HFFc6 (cell line): ENCODE results near the gene DYNC1I1. TPM values are rescaled to one million over a fixed set of nuclear protein-coding genes. Genes with fewer than 3 reads are reported as not detected.

Experiments
- DNase-seq: peaks from one replicate; pipeline ENCODE4 v3.0.0-alpha.2; 2018
- H3K27ac Mint-ChIP-seq: 2 replicates; pipeline ENCODE4 v1.8.0; 2020; ENCODE audit warnings: mild to moderate bottlenecking, mixed read lengths
- H3K27me3 Mint-ChIP-seq: 2 replicates; pipeline ENCODE4 v1.8.0; 2021; ENCODE audit warnings: mild to moderate bottlenecking, moderate library complexity, mixed read lengths; ENCODE audit not compliant: insufficient read depth
- H3K36me3 Mint-ChIP-seq: 2 replicates; pipeline ENCODE4 v1.8.0; 2021; ENCODE audit warnings: low read depth, mixed read lengths
- H3K4me1 Mint-ChIP-seq: 2 replicates; pipeline ENCODE4 v1.8.0; 2020; ENCODE audit warnings: low read depth, mixed read lengths
- H3K4me3 Mint-ChIP-seq: 2 replicates; pipeline ENCODE4 v1.8.0; 2020; ENCODE audit warnings: mild to moderate bottlenecking, moderate library complexity, mixed read lengths
- H3K9me3 Mint-ChIP-seq: 2 replicates; pipeline ENCODE4 v1.8.0; 2020; ENCODE audit warnings: mild to moderate bottlenecking, mixed read lengths
- total RNA-seq, 6 experiments: library from RNA; stranded (reverse); fragmentation: NEBNext Ultra II Directional; extraction: Animal tissue kit (Norgen Biotek cat#: 25700); gene quantifications; 2 replicates in 1 of 6; 3 replicates in 5 of 6; pipeline ENCODE4 v1.2.3, GENCODE V29; 2021
- TF ChIP-seq, protein P1 (sequence below): fragments of 200-600 bp; sonication (generic); IDR thresholded peaks from 2 replicates; pipeline ENCODE4 v1.5.0; 2021; ENCODE audit warnings: antibody characterized with exemption, mild to moderate bottlenecking

Gene DYNC1I1
- total RNA-seq, 6 experiments from 2014 or later: 0.08 to 0.34 (median 0.14) TPM; not detected in 1

DNA sequence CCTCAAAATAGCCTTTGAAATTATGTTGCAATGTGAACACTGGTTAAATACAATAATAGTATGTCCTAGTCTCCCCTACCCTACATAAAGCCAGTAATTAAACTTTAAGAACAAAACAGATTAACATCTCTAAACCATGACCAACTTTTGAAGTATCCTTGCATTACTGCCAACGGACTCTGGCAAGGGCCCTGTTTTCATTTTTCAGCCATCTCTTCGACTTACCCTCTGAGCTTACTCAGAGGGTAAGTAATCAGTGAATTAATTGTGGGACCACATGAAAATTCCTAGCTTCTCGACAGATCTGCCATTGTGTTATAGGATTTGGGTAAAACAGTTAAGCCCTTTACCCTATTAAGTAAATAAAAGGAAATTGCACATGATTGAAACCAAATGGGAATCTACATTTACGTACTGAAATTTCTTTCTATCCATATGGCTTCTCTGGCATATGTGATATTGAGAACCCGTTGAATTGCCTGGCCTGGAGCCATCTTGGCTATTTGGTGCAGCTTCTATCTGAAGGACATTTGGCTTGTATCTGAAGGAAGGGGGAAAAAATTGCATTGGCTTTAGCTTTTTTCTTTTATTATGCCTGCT is 39.6 kb downstream of the DYNC1I1 start:
- Mint-ChIP-seq H3K36me3 (no peaks in the 10 kb centered on the region), H3K27ac (no peak overlapping the region), H3K4me1 (no peaks in the 10 kb centered on the region), H3K27me3 (no peaks in the 10 kb centered on the region; the same call in 1 of the 2 replicates), H3K9me3 (peaks cover 9% of the 10 kb centered on the region), H3K4me3 (no peak overlapping the region)
- TF ChIP-seq, protein P1, sequence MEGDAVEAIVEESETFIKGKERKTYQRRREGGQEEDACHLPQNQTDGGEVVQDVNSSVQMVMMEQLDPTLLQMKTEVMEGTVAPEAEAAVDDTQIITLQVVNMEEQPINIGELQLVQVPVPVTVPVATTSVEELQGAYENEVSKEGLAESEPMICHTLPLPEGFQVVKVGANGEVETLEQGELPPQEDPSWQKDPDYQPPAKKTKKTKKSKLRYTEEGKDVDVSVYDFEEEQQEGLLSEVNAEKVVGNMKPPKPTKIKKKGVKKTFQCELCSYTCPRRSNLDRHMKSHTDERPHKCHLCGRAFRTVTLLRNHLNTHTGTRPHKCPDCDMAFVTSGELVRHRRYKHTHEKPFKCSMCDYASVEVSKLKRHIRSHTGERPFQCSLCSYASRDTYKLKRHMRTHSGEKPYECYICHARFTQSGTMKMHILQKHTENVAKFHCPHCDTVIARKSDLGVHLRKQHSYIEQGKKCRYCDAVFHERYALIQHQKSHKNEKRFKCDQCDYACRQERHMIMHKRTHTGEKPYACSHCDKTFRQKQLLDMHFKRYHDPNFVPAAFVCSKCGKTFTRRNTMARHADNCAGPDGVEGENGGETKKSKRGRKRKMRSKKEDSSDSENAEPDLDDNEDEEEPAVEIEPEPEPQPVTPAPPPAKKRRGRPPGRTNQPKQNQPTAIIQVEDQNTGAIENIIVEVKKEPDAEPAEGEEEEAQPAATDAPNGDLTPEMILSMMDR: no peak
- DNase-seq: no peak

DNA sequence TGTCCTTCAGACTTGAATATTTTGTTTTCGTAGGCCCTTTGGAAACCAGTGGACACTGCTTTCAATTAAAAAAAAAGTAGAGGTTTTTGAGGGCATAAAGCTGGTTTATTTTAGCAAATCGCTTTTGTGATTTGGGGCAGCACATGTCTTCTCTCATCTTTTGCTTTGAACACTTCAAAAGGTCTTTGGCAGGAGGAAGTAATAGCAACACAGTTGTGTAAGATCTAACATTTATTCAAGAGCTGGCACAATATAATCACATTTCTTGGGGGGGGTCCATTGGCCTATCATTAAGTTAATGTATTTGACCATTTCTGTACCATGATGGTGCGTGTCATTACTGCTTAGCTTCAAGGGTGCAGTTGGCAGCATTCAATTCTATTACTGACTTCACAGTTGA is 42.4 kb downstream of the DYNC1I1 start:
- TF ChIP-seq, protein P1: no peak
- Mint-ChIP-seq H3K27me3 (no peaks in the 10 kb centered on the region; the same call in 1 of the 2 replicates), H3K36me3 (no peaks in the 10 kb centered on the region), H3K4me3 (no peak overlapping the region), H3K9me3 (peaks cover 7% of the 10 kb centered on the region), H3K4me1 (no peaks in the 10 kb centered on the region), H3K27ac (no peak overlapping the region)
- no peak for DNase-seq

DNA sequence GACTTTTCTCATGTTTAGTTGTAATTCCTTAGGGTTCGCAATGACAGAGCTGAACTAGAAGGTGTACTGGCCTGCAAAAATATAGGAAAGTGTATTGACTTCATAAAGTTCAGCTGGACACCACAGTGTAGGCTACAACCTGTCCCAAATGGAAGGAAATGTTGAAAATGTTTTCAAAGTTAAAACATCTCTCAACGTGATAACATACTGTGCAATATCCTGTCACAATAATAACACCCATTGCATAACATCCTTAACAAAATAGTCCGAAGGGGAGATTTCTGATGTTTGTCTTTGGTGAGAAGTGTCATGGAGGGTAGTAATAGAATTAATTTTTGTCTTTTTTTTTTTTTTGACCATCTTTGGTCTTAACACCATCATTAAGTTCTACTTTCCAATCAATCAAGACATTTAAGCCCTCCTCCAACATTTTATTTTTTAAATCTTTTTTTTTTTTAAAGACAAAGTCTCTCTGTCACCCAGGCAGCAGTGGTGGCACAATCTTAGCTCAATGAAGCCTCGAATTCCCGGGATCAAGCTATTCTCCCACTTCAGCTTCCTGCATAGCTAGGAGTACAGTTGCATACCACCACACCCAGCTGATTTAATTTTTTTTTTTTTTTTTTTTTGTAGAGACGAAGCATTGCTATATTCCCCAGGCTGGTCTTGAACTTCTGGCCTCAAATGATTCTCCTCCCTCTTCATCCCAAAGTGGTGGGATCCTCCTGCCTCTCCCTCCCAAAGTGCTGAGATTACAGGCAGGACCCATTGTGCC is 45.7 kb downstream of the DYNC1I1 start:
- Mint-ChIP-seq H3K4me1 (no peaks in the 10 kb centered on the region), H3K27me3 (no peaks in the 10 kb centered on the region; the same call in 1 of the 2 replicates), H3K27ac (no peak overlapping the region), H3K9me3 (peaks cover 12% of the 10 kb centered on the region), H3K36me3 (no peaks in the 10 kb centered on the region), H3K4me3 (no peak overlapping the region)
- DNase-seq: no peak
- TF ChIP-seq, protein P1: no peak

DNA sequence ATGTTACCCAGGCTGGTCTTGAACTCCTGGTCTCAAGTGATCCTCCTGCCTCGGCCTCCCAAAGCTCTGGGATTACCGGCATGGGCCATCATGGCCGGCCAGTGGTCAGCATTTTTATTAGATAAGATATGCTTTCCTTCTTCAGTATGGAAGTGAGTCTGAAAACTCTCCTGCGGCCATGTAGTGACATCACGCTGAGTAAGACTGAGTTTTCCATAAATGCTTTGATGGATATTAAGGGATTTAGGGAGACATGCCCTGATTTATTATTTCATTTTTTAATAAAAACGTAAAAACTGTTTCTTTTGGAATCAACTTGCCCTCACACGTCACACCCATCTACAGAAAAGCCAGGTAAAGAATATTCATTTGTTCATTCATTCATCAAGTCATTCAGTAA is 48.4 kb downstream of the DYNC1I1 start:
- TF ChIP-seq, protein P1: no peak
- Mint-ChIP-seq H3K27ac (no peak overlapping the region), H3K4me1 (no peaks in the 10 kb centered on the region), H3K27me3 (no peaks in the 10 kb centered on the region), H3K4me3 (no peak overlapping the region), H3K36me3 (no peaks in the 10 kb centered on the region), H3K9me3 (peaks cover 16% of the 10 kb centered on the region)
- no peak for DNase-seq

DNA sequence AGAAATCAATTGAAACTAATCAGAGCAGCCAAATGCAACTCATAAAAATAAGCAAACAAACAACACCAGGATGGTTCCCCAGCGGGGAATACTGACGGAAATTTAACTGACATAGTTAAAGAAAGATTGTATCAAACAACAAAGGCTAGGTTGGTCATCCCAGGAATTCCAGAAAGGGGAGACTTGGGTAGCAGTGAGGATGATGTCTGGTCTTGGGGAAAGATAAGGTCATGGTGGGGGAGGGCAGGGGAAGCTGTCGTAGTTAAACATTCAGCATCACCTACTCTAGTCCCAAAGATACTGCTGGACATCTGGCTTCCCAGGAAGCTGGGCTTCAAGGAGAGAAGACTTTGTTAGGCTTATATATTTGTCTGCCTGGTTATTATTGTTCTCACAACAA is 50.4 kb downstream of the DYNC1I1 start:
- DNase-seq: no peak
- Mint-ChIP-seq H3K27ac (no peak overlapping the region), H3K4me3 (no peak overlapping the region), H3K27me3 (no peaks in the 10 kb centered on the region), H3K9me3 (peaks cover 17% of the 10 kb centered on the region), H3K4me1 (no peaks in the 10 kb centered on the region), H3K36me3 (no peaks in the 10 kb centered on the region)
- TF ChIP-seq, protein P1: no peak
